GM21526 (cell line): ENCODE data around the gene ATP11A.

Source experiments
- ATAC-seq: cut with Tn5 transposase; IDR thresholded peaks from one replicate; pipeline ENCODE4 v1.9.1; 2021; ENCODE audit warnings: moderate library complexity; ENCODE audit not compliant: unreplicated experiment, low FRiP score

Gene ATP11A

GRCh38 chr13:112689303-112690245, at the start of gene ATP11A:
TSS of gene ATP11A (plus strand) at chr13:112690038. CDS start at chr13:112690417, 379 bp downstream.
- peak; percentile 77 for ATAC-seq

GRCh38 chr13:112641456-112642089, 48.3 kb upstream of the ATP11A start:
- ATAC-seq = no peak

GRCh38 chr13:112642090-112642460, 47.8 kb upstream of the ATP11A start:
- ATAC-seq = no peak

GRCh38 chr13:112643759-112644459, 45.9 kb upstream of the ATP11A start:
- ATAC-seq = no peak

- ATAC-seq = no peak
Measured at GRCh38 chr13:112645327-112645914, 44.4 kb upstream of the ATP11A start.

GRCh38 chr13:112647256-112647655, 42.6 kb upstream of the ATP11A start:
- no peak for ATAC-seq

DNA sequence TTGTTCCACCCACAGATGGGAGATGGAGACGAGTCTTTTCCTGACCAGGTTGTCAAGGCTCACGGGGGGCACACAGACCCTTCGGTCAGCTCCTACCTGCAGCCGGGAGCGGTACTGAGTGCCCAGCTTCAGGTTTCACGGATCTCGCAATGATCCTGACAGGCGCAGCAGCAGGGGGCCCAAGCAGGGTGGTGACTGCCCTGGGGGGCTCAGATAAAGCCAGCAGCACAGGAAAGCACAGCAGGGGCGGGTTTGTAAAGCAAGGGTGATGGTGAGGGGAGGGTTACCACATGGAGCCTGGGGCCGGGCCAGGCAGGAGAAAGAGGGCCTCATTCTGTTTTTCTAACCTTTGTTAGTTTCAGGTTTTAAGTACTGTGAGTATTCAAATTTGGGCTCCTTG, 41.7 kb upstream of the ATP11A start:
- no peak for ATAC-seq

DNA sequence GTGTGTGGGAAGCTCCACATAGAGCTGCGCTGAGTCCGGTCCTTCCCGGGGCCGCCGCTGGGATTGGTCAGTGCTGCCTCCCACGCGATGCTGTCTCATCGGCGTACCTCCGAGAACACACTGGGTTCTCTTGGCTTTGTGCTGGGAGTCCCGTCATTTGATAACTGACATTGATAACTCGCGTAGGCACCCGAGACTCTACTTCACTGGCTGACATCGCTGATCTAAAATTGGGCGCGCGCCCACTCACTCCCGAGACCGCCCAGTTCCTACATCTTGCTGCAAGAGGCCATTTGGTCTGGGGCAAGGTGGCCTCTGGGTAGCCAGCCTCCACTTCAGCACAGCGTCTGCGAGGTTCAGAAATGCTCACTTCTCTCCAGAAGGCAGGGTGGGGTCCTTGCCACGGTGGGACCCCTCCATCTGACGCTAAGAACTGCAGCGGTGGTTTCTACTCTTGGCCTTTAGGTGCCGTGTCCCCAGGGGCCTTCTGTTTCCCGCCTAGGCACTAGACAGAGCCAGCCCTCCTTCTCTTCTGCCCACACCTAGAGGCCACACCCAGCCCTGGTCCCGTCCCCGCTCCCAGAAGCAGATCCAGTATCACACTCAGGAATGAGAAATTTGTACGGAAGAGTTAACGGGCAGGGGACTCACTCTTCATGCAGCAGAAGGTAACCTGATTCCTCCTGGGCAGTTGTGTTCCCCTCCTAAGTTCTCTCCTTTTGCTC, 40.7 kb upstream of the ATP11A start:
- no peak for ATAC-seq

GRCh38 chr13:112651311-112651710, 38.5 kb upstream of the ATP11A start:
- ATAC-seq = no peak

GRCh38 chr13:112651750-112652511, 37.9 kb upstream of the ATP11A start:
- ATAC-seq = no peak

- ATAC-seq = no peak
Measured at GRCh38 chr13:112652512-112653070, 37.2 kb upstream of the ATP11A start.

GRCh38 chr13:112653071-112653470, 36.8 kb upstream of the ATP11A start:
- no peak for ATAC-seq

DNA sequence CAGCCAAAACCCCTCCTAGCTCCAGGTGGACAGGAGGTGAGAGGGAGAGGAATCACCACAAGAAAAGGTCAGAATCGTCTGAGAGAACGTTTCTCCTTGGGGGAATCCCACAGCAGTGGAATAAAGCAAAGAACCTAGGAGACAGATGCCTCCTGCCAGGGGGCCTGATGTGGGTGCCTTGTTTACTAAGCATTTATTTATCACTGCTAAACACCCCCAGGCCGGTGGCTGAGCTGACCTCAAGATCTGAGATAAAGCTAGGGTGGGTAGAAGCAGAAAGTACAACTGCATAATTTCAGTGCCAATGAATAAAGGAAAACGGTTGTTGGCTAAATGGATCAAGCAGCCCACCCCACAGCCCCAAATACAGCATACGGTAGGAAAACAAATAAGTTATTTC, 33.9 kb upstream of the ATP11A start:
- no peak for ATAC-seq

DNA sequence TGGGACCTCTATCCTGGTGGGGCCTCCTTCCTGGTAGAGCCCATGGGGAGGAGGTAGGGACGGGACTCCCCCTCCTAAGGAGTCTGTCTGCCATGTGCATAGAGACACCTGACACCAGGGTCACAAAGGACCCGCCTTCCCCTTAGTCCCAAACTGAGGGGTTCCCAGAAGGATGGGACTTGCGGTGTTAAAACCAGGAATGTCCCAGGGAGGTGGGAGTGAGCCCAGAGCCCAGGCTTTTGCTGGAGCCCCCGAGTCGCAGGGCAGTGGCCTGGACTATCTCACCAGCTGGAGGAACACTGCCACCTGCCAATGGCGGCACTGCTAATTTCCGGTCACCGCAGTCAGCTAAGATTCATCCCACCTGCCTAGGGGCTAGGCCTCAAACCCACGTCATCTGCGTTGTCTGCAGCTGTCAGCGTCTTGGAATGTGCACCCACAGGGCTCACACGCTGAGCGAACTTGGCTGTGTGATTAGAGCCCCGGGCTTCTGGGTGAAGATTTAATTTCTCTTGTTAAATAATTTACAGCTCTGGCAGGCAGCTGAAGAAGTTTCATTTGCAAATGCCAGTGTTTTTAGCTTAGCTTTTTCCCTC, 31.9 kb upstream of the ATP11A start:
- no peak for ATAC-seq

DNA sequence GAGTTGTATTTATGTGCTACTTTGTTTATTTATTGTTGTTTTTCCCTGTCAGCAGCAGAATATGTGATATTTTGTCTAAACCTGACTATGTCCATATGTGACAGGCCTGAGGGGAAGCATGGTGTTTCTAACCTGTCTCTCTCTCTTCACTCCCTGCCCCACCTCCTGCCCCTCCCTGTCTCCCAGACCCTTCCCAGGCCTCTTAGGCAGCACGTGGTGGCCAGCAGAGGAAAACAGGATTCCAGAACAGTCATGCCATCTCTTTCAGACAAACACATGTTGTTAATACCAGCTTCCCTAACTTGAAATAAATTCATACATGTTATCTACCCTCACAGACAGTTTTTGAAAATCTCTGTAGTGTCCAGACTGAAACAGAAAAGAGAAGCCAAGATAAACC, 31.0 kb upstream of the ATP11A start:
- no peak for ATAC-seq

DNA sequence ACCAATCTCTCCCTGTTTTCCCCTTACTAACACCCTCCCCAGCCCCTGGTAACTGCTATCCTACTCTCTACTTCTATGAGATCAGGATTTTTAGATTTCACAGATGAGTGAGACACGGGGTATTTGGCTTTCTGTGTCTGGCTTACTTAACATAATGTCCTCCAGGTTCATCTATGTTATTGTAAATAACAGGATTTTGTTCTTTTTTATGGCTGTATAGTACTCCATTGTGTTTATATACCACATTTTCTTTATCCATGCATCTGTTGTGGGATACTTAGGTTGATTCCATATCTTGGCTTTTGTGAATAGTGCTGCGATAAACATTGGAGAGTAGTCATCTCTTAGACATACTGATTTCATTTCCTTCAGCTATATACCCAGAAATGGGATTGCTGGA, 28.5 kb upstream of the ATP11A start:
- no peak for ATAC-seq

GRCh38 chr13:112664501-112665203, 25.2 kb upstream of the ATP11A start:
- no peak for ATAC-seq

DNA sequence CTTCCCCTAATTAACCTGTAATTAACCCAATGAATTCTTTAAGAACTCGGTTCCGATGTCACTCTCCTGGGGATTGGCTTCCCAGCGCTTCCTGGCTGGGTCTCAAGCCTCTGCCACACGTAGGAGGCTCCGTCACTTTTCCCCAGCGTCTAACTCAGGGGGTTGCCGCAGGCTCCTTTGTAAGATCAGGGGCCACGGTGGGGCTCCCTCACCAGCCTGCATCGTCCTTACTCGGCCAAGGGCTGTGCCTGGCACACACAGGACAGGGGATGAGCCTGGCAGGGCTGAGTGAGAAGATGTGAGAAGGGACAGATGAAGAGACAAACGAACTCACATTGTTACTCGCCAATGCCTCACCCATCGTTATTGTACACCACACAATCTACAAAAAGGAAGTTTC, 20.9 kb upstream of the ATP11A start:
- no peak for ATAC-seq
